ENCODE results near the gene ZNF488.

The ZNF488 gene

GRCh38 chr10:47334466-47335295 is 49.4 kb downstream of the ZNF488 start:
- ChIA-PET POLR2A (no interaction called here), CTCF (no interaction called here)
- TF ChIP-seq CTCF (IDR thresholded peaks at IDR 0.05; ENCODE audit: control extremely low read depth, extremely low read depth, low read depth, missing control alignments): no peak
- no peak for DNase-seq (ENCODE audit: extremely low spot score)

GRCh38 chr10:47333532-47333931 is 50.6 kb downstream of the ZNF488 start:
- CTCF ChIA-PET: no interaction called here

GRCh38 chr10:47332946-47333345 is 51.1 kb downstream of the ZNF488 start:
- CTCF ChIA-PET: interaction anchor here (0.6 kb wide), 1 partner anchor 45 kb away, joined by 3 read pairs; no protein-coding TSS in a partner anchor
- no peak for DNase-seq (ENCODE audit: extremely low spot score)
- POLR2A ChIA-PET: no interaction called here
- no peak for TF ChIP-seq CTCF (IDR thresholded peaks at IDR 0.05; ENCODE audit: control extremely low read depth, extremely low read depth, low read depth, missing control alignments)

More at GRCh38 chr10:47333532-47333931, 50.6 kb downstream of the ZNF488 start:
- POLR2A ChIA-PET: no interaction called here
- TF ChIP-seq CTCF (IDR thresholded peaks at IDR 0.05; ENCODE audit: control extremely low read depth, extremely low read depth, low read depth, missing control alignments): no peak
- no peak for DNase-seq (ENCODE audit: extremely low spot score)

- no peak for TF ChIP-seq CTCF (IDR thresholded peaks at IDR 0.05; ENCODE audit: control extremely low read depth, extremely low read depth, low read depth, missing control alignments)
- no peak for DNase-seq (ENCODE audit: extremely low spot score)
- ChIA-PET POLR2A (no interaction called here), CTCF (interaction anchor here (0.6 to 1.8 kb wide), 2 partner anchors 8 to 44 kb away, joined by 3 to 10 read pairs; no protein-coding TSS in a partner anchor)
Observed at GRCh38 chr10:47332371-47332770, 51.7 kb downstream of the ZNF488 start.

GRCh38 chr10:47331954-47332353 is 52.1 kb downstream of the ZNF488 start:
- CTCF ChIA-PET: interaction anchor here (1.8 kb wide), 1 partner anchor 8 kb away, joined by 10 read pairs; no protein-coding TSS in a partner anchor
- POLR2A ChIA-PET: no interaction called here
- TF ChIP-seq CTCF (IDR thresholded peaks at IDR 0.05; ENCODE audit: control extremely low read depth, extremely low read depth, low read depth, missing control alignments): no peak
- DNase-seq (ENCODE audit: extremely low spot score): no peak

- CTCF ChIA-PET: interaction anchor here (1.8 kb wide), 1 partner anchor 9 kb away, joined by 10 read pairs; no protein-coding TSS in a partner anchor
- DNase-seq (ENCODE audit: extremely low spot score): no peak
- no peak for TF ChIP-seq CTCF (IDR thresholded peaks at IDR 0.05; ENCODE audit: control extremely low read depth, extremely low read depth, low read depth, missing control alignments)
- POLR2A ChIA-PET: no interaction called here
Observed at GRCh38 chr10:47331491-47331890, 52.6 kb downstream of the ZNF488 start.
